K562 treated with DMSO at 1 percent for 48 hours (cell line): ENCODE results near the gene SFTPD. TPM values are rescaled to one million over a fixed set of nuclear protein-coding genes. Genes with fewer than 3 reads are reported as not detected.

Source experiments
- total RNA-seq: library from RNA; unstranded; fragments of 300-600 nt; gene quantifications from 2 replicates; pipeline ENCODE4 v1.2.3, GENCODE V29; 2022; ENCODE audit warnings: low replicate concordance; ENCODE audit errors: extremely low read depth

Gene SFTPD
- total RNA-seq, result not detected in 2 replicates

DNA sequence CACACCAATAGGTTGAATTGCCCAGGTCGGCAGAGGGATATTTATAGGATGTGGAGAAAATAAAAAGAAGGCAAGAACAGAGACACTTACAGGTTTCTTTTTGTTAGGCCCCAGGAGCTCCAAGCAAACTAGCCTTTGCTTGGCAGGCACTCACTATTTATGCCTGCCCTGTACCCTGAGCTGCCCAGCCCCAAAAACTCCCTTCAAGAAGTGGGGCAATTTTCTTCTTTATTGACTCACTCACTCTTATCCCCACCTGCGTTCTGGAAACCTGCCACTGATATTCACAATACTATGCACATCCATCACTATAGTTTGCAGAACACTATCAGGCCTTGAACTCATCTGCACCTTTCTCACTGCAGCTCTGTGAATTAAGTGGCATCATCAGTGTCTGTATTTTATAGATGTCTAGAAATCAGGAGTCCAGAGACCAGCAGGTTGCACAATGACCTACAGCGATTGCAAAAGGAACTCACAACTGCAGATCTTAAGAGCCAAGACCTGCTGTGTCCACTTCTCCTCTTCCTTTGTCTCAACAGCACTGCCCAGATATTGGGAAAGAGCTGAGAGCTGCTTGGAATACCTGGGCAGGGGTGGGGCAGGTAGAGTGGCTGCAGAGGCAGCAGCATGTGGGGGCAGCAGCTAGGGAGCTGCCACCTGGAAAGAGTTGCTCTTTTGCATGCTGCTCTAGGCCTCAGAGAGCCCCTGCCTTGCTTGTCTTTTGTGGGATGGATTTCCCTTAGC, at the start of gene SFTPD:
Gene SFTPD, minus strand, starts transcription at position 130 of the 747 bp plus-strand sequence. CDS start 2,446 bp downstream, outside the sequence.

Other genes starting within 250 kb of the SFTPD start
- gene NUTM2B, start 245.9 kb downstream of the SFTPD start, total RNA-seq, result not detected in 2 replicates
- gene NUTM2E, start 122.4 kb downstream of the SFTPD start, total RNA-seq, result not detected in 2 replicates
- not detected in 2 replicates for gene TMEM254, start 129.6 kb upstream of the SFTPD start, total RNA-seq
- not detected in 2 replicates for gene PLAC9, start 183.6 kb upstream of the SFTPD start, total RNA-seq